ENCODE data around the gene HS6ST3. TPM values are rescaled to one million over a fixed set of nuclear protein-coding genes. Genes with fewer than 3 reads are reported as not detected.

The HS6ST3 gene
- total RNA-seq, 1 experiment from 2014 or later = 1.6 TPM

GRCh38 chr13:96431044-96431581, 341.2 kb downstream of the HS6ST3 start:
- no peak for DNase-seq (ENCODE audit: low read depth)

- no peak for DNase-seq (ENCODE audit: low read depth)
These were observed 354.8 kb downstream of the HS6ST3 start for GRCh38 chr13:96444676-96445075.

- no peak for DNase-seq (ENCODE audit: low read depth)
These were observed 360.0 kb downstream of the HS6ST3 start for GRCh38 chr13:96449920-96450319.

GRCh38 chr13:96450326-96451020, 360.6 kb downstream of the HS6ST3 start:
- no peak for DNase-seq (ENCODE audit: low read depth)

- DNase-seq (ENCODE audit: low read depth) = no peak
These were observed 364.6 kb downstream of the HS6ST3 start for GRCh38 chr13:96454466-96454865.

- DNase-seq (ENCODE audit: low read depth) = peak; percentile 19
These were observed 370.7 kb downstream of the HS6ST3 start for GRCh38 chr13:96460609-96461008.

GRCh38 chr13:96473526-96474180, 383.7 kb downstream of the HS6ST3 start:
- DNase-seq (ENCODE audit: low read depth) = peak; percentile 61

- DNase-seq (ENCODE audit: low read depth) = peak; percentile 49
These were observed 384.3 kb downstream of the HS6ST3 start for GRCh38 chr13:96474181-96474557.

GRCh38 chr13:96475103-96475502, 385.2 kb downstream of the HS6ST3 start:
- no peak for DNase-seq (ENCODE audit: low read depth)

GRCh38 chr13:96481482-96481881, 391.6 kb downstream of the HS6ST3 start:
- peak; percentile 6 for DNase-seq (ENCODE audit: low read depth)

GRCh38 chr13:96490496-96490989, 400.6 kb downstream of the HS6ST3 start:
- DNase-seq (ENCODE audit: low read depth) = no peak

GRCh38 chr13:96491103-96491502, 401.2 kb downstream of the HS6ST3 start:
- no peak for DNase-seq (ENCODE audit: low read depth)

- no peak for DNase-seq (ENCODE audit: low read depth)
These were observed 402.9 kb downstream of the HS6ST3 start for GRCh38 chr13:96492766-96493165.

- no peak for DNase-seq (ENCODE audit: low read depth)
These were observed 409.7 kb downstream of the HS6ST3 start for GRCh38 chr13:96499656-96500055.

GRCh38 chr13:96500953-96501352, 411.0 kb downstream of the HS6ST3 start:
- no peak for DNase-seq (ENCODE audit: low read depth)

- DNase-seq (ENCODE audit: low read depth) = no peak
These were observed 413.6 kb downstream of the HS6ST3 start for GRCh38 chr13:96503481-96503880.

- DNase-seq (ENCODE audit: low read depth) = no peak
These were observed 421.7 kb downstream of the HS6ST3 start for GRCh38 chr13:96511587-96511986.

GRCh38 chr13:96519380-96519779, 429.5 kb downstream of the HS6ST3 start:
- no peak for DNase-seq (ENCODE audit: low read depth)

GRCh38 chr13:96524398-96525020, 434.6 kb downstream of the HS6ST3 start:
- DNase-seq (ENCODE audit: low read depth) = peak; percentile 3

GRCh38 chr13:96525715-96526114, 435.8 kb downstream of the HS6ST3 start:
- no peak for DNase-seq (ENCODE audit: low read depth)

GRCh38 chr13:96527497-96527896, 437.6 kb downstream of the HS6ST3 start:
- no peak for DNase-seq (ENCODE audit: low read depth)

GRCh38 chr13:96532804-96533203, 442.9 kb downstream of the HS6ST3 start:
- no peak for DNase-seq (ENCODE audit: low read depth)

GRCh38 chr13:96533408-96533807, 443.5 kb downstream of the HS6ST3 start:
- DNase-seq (ENCODE audit: low read depth) = no peak
